ENCODE measurements around the gene TMEM178A. TPM values are rescaled to one million over a fixed set of nuclear protein-coding genes. Genes with fewer than 3 reads are reported as not detected.

The TMEM178A gene
- total and polyA plus RNA-seq, 2 donors (not counting 1 experiment from before 2014, with no cell fraction given), result 0.69 to 0.99 TPM

DNA sequence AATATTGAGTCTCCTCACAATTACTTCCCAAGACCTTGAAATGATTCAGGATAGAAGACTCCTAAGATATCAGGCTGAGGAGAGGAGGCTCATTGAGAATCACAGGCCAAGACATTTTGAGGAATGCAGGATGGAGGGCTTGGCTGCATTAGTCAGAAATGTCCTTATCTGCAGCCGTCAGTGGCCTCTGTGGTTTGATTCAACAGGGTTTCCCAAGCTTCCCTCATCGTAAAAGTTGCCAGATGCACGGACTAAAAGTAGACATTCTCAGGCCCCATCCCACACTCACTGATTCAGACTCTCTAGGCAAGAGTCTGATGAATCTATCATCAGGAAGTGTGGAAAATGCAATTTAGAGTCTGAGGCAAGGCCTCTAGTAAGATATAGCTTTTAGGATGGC, 34.0 kb upstream of the TMEM178A start:
- H3K79me2 ChIP-seq (ENCODE audit: control insufficient read depth, insufficient read depth, low read length), result no peaks in the 10 kb centered on the region
- H3K27me3 ChIP-seq (replicated peaks in 1 of 4; ENCODE audit: control extremely low read depth in 1 of 4, control insufficient read depth in 3 of 4, insufficient read depth in 4 of 4, low read length in 3 of 4), result no peaks in the 10 kb centered on the region
- no peaks in the 10 kb centered on the region for H3K4me1 Mint-ChIP-seq
- H3K4me3 ChIP-seq (ENCODE audit: control extremely low read depth in 1 of 5, extremely low read depth in 1 of 5, insufficient read depth in 1 of 5, low read depth in 2 of 5, low read length in 4 of 5), result no peak overlapping the region
- no peaks in the 10 kb centered on the region for H3K4me1 ChIP-seq (ENCODE audit: control insufficient read depth in 2 of 2, insufficient read depth in 2 of 2, low read length in 2 of 2)
- H3K4me3 Mint-ChIP-seq, result no peak overlapping the region
- 43% methylated on average over 2 of the region's 3 CpGs for WGBS (ENCODE audit: insufficient coverage)
- H3K27ac ChIP-seq (ENCODE audit: low read length in 2 of 2), result no peak overlapping the region
- no peak overlapping the region for H3K9ac ChIP-seq (ENCODE audit: low read length)
- ATAC-seq (ENCODE audit: low read depth) (no peak), DNase-seq (no peak)
- no peaks in the 10 kb centered on the region for H3K36me3 ChIP-seq (replicated peaks in 1 of 2; ENCODE audit: control extremely low read depth in 1 of 2, control insufficient read depth in 1 of 2, extremely low read depth in 1 of 2, insufficient read depth in 2 of 2, low read length in 1 of 2)
- H3K9me3 Mint-ChIP-seq (ENCODE audit: insufficient read depth), result no peaks in the 10 kb centered on the region
- peaks cover 0 to 1% (median 0%) of the 10 kb centered on the region in 3 donors for H3K9me3 ChIP-seq (ENCODE audit: control extremely low read depth in 1 of 3, control insufficient read depth in 2 of 3, insufficient read depth in 1 of 3, low read length in 2 of 3)
- CTCF ChIA-PET, result no interaction called here
- H3K27me3 Mint-ChIP-seq, result peaks cover 12% of the 10 kb centered on the region
- POLR2A ChIA-PET, result no interaction called here
- H4K20me1 ChIP-seq (ENCODE audit: control insufficient read depth, insufficient read depth, low read length, poor library complexity, severe bottlenecking), result no peaks in the 10 kb centered on the region
- TF ChIP-seq EZH2 (IDR thresholded peaks at IDR 0.05; ENCODE audit: borderline replicate concordance, insufficient read depth, low read depth, low read length, poor library complexity, severe bottlenecking), result no peak
- no peak for TF ChIP-seq CTCF (IDR thresholded peaks at IDR 0.05)
- H2AFZ ChIP-seq (ENCODE audit: insufficient read depth, low read depth, low read length, poor library complexity, severe bottlenecking), result no peak overlapping the region
- H3K4me2 ChIP-seq (replicated peaks; ENCODE audit: low read depth, low read length, poor library complexity, severe bottlenecking), result no peak overlapping the region
- no peak overlapping the region for H3K27ac Mint-ChIP-seq
- intact Hi-C loops (cut with micrococcal nuclease), result no loop called here

DNA sequence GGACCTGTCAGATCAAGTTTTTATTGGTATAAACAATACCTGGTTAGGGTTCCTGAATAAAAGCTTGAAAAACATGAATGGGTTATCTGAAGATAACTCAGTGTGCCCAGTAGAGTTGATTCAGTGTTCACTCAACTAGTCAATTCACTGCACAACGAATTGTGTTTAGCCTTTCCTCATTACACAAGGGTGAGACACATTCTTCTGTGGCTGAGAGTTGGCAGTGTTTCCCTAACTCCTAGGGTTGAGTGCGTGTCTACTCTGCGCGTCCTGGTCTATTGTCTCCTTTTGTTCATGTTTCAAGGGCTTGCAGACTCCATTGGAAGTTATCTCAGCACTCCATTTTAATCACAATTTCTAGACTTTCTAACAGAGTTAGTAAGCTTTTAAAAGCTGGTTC, 32.8 kb upstream of the TMEM178A start:
- no peak overlapping the region for H2AFZ ChIP-seq (ENCODE audit: insufficient read depth, low read depth, low read length, poor library complexity, severe bottlenecking)
- no peak for TF ChIP-seq EZH2 (IDR thresholded peaks at IDR 0.05; ENCODE audit: borderline replicate concordance, insufficient read depth, low read depth, low read length, poor library complexity, severe bottlenecking)
- 60% methylated on average over 1 of the region's 4 CpGs for WGBS (ENCODE audit: insufficient coverage)
- Mint-ChIP-seq H3K4me3 (no peak overlapping the region), H3K27ac (no peak overlapping the region), H3K27me3 (peaks cover 15% of the 10 kb centered on the region), H3K4me1 (no peaks in the 10 kb centered on the region), H3K9me3 (ENCODE audit: insufficient read depth) (no peaks in the 10 kb centered on the region)
- ChIA-PET CTCF (no interaction called here), POLR2A (no interaction called here)
- no peak overlapping the region for H3K4me2 ChIP-seq (replicated peaks; ENCODE audit: low read depth, low read length, poor library complexity, severe bottlenecking)
- H3K27me3 ChIP-seq (replicated peaks in 1 of 4; ENCODE audit: control extremely low read depth in 1 of 4, control insufficient read depth in 3 of 4, insufficient read depth in 4 of 4, low read length in 3 of 4), result no peaks in the 10 kb centered on the region
- no peaks in the 10 kb centered on the region for H3K36me3 ChIP-seq (replicated peaks in 1 of 2; ENCODE audit: control extremely low read depth in 1 of 2, control insufficient read depth in 1 of 2, extremely low read depth in 1 of 2, insufficient read depth in 2 of 2, low read length in 1 of 2)
- no peaks in the 10 kb centered on the region for H3K4me1 ChIP-seq (ENCODE audit: control insufficient read depth in 2 of 2, insufficient read depth in 2 of 2, low read length in 2 of 2)
- no peak for DNase-seq
- H3K79me2 ChIP-seq (ENCODE audit: control insufficient read depth, insufficient read depth, low read length), result no peaks in the 10 kb centered on the region
- intact Hi-C loops (cut with micrococcal nuclease), result no loop called here
- H4K20me1 ChIP-seq (ENCODE audit: control insufficient read depth, insufficient read depth, low read length, poor library complexity, severe bottlenecking), result no peaks in the 10 kb centered on the region
- no peak overlapping the region for H3K9ac ChIP-seq (ENCODE audit: low read length)
- ATAC-seq (ENCODE audit: low read depth), result no peak
- H3K27ac ChIP-seq (ENCODE audit: low read length in 2 of 2), result no peak overlapping the region
- peaks cover 0 to 1% (median 0%) of the 10 kb centered on the region in 3 donors for H3K9me3 ChIP-seq (ENCODE audit: control extremely low read depth in 1 of 3, control insufficient read depth in 2 of 3, insufficient read depth in 1 of 3, low read length in 2 of 3)
- no peak overlapping the region for H3K4me3 ChIP-seq (ENCODE audit: control extremely low read depth in 1 of 5, extremely low read depth in 1 of 5, insufficient read depth in 1 of 5, low read depth in 2 of 5, low read length in 4 of 5)

Measured in B cell (primary cell).